HG03066 (cell line): ENCODE data around the gene CSE1L.
A peak's percentile ranks its signal among the peaks of the same experiment; 100 is the strongest.
"Not testable (repeated sequence)": the region's sequence is repeated elsewhere in the genome, so short reads cannot be mapped to it uniquely, and the experiment has no call there.

Experiments used
- ATAC-seq: cut with Tn5 transposase; IDR thresholded peaks from one replicate; pipeline ENCODE4 v1.9.1; 2021; ENCODE audit warnings: low read depth; ENCODE audit not compliant: unreplicated experiment

The CSE1L gene

GRCh38 chr20:49046087-49046900 is at the start of gene CSE1L:
Gene CSE1L, plus strand, starts transcription at chr20:49046312. Its CDS starts 12,152 bp downstream, at chr20:49058464.
- peak; percentile 82 for ATAC-seq

- ATAC-seq: no peak
These were observed 45.9 kb upstream of the CSE1L start for GRCh38 chr20:48999890-49000870.

- ATAC-seq: no peak
These were observed 44.4 kb upstream of the CSE1L start for GRCh38 chr20:49001741-49002140.

GRCh38 chr20:49006446-49006980 is 39.6 kb upstream of the CSE1L start:
- ATAC-seq: no peak

- no peak for ATAC-seq
These were observed 36.0 kb upstream of the CSE1L start for GRCh38 chr20:49009899-49010631.

GRCh38 chr20:49024220-49024619 is 21.9 kb upstream of the CSE1L start:
- ATAC-seq: no peak

GRCh38 chr20:49028177-49028576 is 17.9 kb upstream of the CSE1L start:
- ATAC-seq: not testable (repeated sequence)

- no peak for ATAC-seq
These were observed 17.4 kb upstream of the CSE1L start for GRCh38 chr20:49028684-49029083.

GRCh38 chr20:49029203-49029602 is 16.9 kb upstream of the CSE1L start:
- ATAC-seq: no peak

- no peak for ATAC-seq
These were observed 15.0 kb upstream of the CSE1L start for GRCh38 chr20:49030954-49031619.

GRCh38 chr20:49032455-49032854 is 13.7 kb upstream of the CSE1L start:
- no peak for ATAC-seq

GRCh38 chr20:49034070-49034732 is 11.9 kb upstream of the CSE1L start:
- ATAC-seq: no peak

- ATAC-seq: no peak
These were observed 8.1 kb upstream of the CSE1L start for GRCh38 chr20:49037962-49038387.

GRCh38 chr20:49039854-49040253 is 6.3 kb upstream of the CSE1L start:
- no peak for ATAC-seq

GRCh38 chr20:49043000-49043399 is 3.1 kb upstream of the CSE1L start:
- no peak for ATAC-seq

- no peak for ATAC-seq
These were observed 549 bp upstream of the CSE1L start for GRCh38 chr20:49045440-49046086.

- no peak for ATAC-seq
These were observed 6.2 kb downstream of the CSE1L start for GRCh38 chr20:49052334-49052733.

GRCh38 chr20:49054056-49054643 is 8.0 kb downstream of the CSE1L start:
- ATAC-seq: no peak
